ENCODE measurements around the gene FHIT.

- TF ChIP-seq POLR2A (IDR thresholded peaks at IDR 0.05; ENCODE audit: low read length), result no peak
- TF ChIP-seq GATA1 (IDR thresholded peaks at IDR 0.05; ENCODE audit: low read depth, low read length), result no peak
Observed at GRCh38 chr3:60582288-60582687, 669.0 kb downstream of the FHIT start.

All from erythroblast (primary cell).